HAP-1 (cell line): ENCODE data around the gene CD74.
"Not testable (repeated sequence)": the region's sequence is repeated elsewhere in the genome, so short reads cannot be mapped to it uniquely, and the experiment has no call there.

Experiments
- DNase-seq, 2 experiments: peaks; one replicate each; pipeline ENCODE4 v3.0.0-alpha.2; 2016 to 2020; ENCODE audit warnings: low spot score in 2 of 2
- H3K27me3 ChIP-seq: fragments of 250-450 bp; sonication (Bioruptor Pico); 2 replicates; pipeline ENCODE4 v1.5.1; 2020; ENCODE audit warnings: low read depth, mild to moderate bottlenecking, moderate library complexity
- H3K36me3 ChIP-seq: fragments of 250-450 bp; sonication (Bioruptor Pico); replicated peaks from 2 replicates; pipeline ENCODE4 v1.5.1; 2020; ENCODE audit warnings: mild to moderate bottlenecking
- H3K4me1 ChIP-seq: fragments of 250-450 bp; sonication (Bioruptor Pico); 2 replicates; pipeline ENCODE4 v1.5.1; 2020; ENCODE audit warnings: mild to moderate bottlenecking
- H3K4me3 ChIP-seq: fragments of 250-450 bp; sonication (Bioruptor Pico); 2 replicates; pipeline ENCODE4 v1.5.1; 2020; ENCODE audit warnings: mild to moderate bottlenecking, moderate library complexity
- H3K9me3 ChIP-seq: fragments of 250-450 bp; sonication (Bioruptor Pico); 2 replicates; pipeline ENCODE4 v1.5.1; 2020; ENCODE audit warnings: mild to moderate bottlenecking, moderate library complexity
- in situ Hi-C: fragments of 300-500 bp; cut with MboI; formaldehyde crosslinking; loops from 3 replicates; pipeline ENCODE4 v1.14.3; 2020; ENCODE audit warnings: low sequenced_read_pairs, inconsistent platforms, mixed read lengths

Gene CD74

GRCh38 chr5:150412319-150413175 is at the start of gene CD74:
Gene CD74, minus strand, starts transcription at chr5:150412910. Its CDS starts 161 bp downstream, at chr5:150412749.
- no peak for DNase-seq
- in situ Hi-C loops, result no loop called here
- H3K4me1 ChIP-seq, result peaks cover 3% of the 10 kb centered on the region; the same call in 1 of the 2 replicates

DNA sequence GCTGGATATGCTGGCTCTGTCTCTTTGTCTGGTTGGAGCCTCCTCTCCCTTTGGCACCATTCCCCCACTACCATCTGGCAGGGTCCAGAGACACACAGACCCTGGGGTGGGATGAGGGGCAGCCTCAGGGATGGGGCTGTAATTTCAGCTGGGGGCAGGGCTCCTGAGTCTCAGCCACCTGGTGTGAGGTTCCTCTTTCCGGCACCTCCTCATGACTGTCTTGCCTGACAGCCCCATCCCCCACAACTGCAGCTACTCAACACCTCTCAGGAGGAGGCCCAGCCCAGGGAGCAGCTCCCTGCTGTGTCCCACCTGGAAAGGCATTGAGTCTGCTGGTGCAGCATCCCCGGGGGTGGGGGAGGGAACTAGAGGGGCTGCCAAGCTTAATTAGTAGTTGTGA is 48.5 kb upstream of the CD74 start:
- DNase-seq, result no peak
- Histone ChIP-seq H3K9me3 (no peaks in the 10 kb centered on the region), H3K27me3 (no peaks in the 10 kb centered on the region), H3K4me3 (no peak overlapping the region), H3K4me1 (peaks cover 3% of the 10 kb centered on the region; the same call in 1 of the 2 replicates), H3K36me3 (no peaks in the 10 kb centered on the region)
- in situ Hi-C loops, result loop anchor here (25.0 kb wide), 2 partner anchors 201 to 626 kb away; partner anchors contain the start of genes MYOZ3 and TNIP1

More at GRCh38 chr5:150412319-150413175, at the start of gene CD74:
- H3K27me3 ChIP-seq, result no peaks in the 10 kb centered on the region
- H3K4me3 ChIP-seq, result no peak within 1 kb of the TSS
- H3K9me3 ChIP-seq, result no peaks in the 10 kb centered on the region
- no peaks in the 10 kb centered on the region for H3K36me3 ChIP-seq

- Histone ChIP-seq H3K27me3 (no peaks in the 10 kb centered on the region), H3K4me3 (no peak overlapping the region), H3K4me1 (peaks cover 3% of the 10 kb centered on the region; the same call in 1 of the 2 replicates), H3K36me3 (no peaks in the 10 kb centered on the region), H3K9me3 (no peaks in the 10 kb centered on the region)
- DNase-seq, result no peak
- in situ Hi-C loops, result loop anchor here (25.0 kb wide), 2 partner anchors 202 to 627 kb away; partner anchors contain the start of genes MYOZ3 and TNIP1
These were observed 48.1 kb upstream of the CD74 start for GRCh38 chr5:150460781-150461180.

- in situ Hi-C loops, result loop anchor here (5.0 to 25.0 kb wide), 4 partner anchors 88 to 628 kb away; partner anchors contain the start of genes IRGM, MYOZ3 and TNIP1
- Histone ChIP-seq H3K4me3 (peak overlapping the region; percentile 12; the same call in 1 of the 2 replicates), H3K27me3 (no peaks in the 10 kb centered on the region), H3K36me3 (no peaks in the 10 kb centered on the region), H3K4me1 (peaks cover 3% of the 10 kb centered on the region; the same call in 1 of the 2 replicates), H3K9me3 (no peaks in the 10 kb centered on the region)
- peak; percentile 49 to 95 for DNase-seq
These were observed 46.3 kb upstream of the CD74 start for GRCh38 chr5:150458802-150459557.

DNA sequence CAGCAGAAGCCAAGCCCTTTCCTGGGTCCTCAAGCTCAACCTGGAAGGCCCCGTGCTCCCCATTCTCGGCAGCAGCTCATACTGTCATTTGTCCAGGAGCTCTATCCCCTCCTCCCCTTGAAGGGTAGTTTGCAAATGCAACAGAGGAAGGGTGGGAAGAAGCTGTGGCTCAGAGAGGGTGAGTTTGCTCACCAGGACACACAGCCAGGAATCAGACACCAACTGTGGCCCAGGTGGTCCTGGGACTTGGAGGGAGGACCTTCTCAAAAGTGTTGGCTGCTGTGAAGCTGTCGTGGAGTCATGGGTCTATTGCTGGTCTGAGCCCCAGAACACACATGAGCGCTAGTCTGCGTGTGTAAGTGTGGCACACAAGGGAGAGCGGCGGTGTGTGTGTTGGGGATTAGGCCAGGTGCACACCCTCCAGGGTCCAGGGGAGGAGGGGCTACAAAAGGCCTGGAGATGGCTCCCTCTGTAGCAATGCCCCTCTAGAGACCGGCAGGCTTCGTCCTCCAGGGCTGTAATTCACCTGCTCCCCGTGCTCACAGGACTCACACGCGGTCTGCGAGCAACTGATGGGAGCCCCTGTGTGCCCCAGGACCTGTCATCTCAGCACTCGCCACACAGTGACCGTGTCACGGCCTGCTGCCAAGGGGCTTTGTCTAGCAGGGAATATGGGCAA is 45.0 kb upstream of the CD74 start:
- no peaks in the 10 kb centered on the region for H3K9me3 ChIP-seq
- in situ Hi-C loops, result loop anchor here (5.0 to 25.0 kb wide), 4 partner anchors 90 to 630 kb away; partner anchors contain the start of genes IRGM, MYOZ3 and TNIP1
- DNase-seq, result no peak
- no peak overlapping the region for H3K4me3 ChIP-seq
- H3K36me3 ChIP-seq, result no peaks in the 10 kb centered on the region
- peaks cover 3% of the 10 kb centered on the region; the same call in 1 of the 2 replicates for H3K4me1 ChIP-seq
- H3K27me3 ChIP-seq, result no peaks in the 10 kb centered on the region

DNA sequence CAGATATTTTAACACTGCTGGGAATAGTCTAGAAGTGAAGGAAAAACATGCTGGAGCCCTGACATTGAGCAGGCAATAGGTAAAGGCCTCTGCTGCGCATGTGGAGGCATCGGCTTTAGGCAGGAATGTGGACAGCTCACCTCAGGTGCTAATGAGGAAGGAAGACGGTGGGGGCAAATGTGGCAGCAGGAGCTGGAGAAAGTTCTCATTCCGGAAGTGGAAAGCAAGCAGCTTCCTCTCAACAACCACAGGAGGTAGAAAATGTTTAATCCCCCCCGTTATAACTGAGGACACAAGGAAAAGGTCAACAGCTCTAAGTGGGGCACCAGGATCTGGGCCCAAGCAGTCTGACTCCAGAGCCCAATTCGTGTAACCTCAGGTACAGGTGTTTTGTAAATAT is 44.4 kb upstream of the CD74 start:
- Histone ChIP-seq H3K27me3 (no peaks in the 10 kb centered on the region), H3K9me3 (no peaks in the 10 kb centered on the region), H3K4me3 (no peak overlapping the region), H3K36me3 (no peaks in the 10 kb centered on the region), H3K4me1 (peaks cover 3% of the 10 kb centered on the region; the same call in 1 of the 2 replicates)
- in situ Hi-C loops, result loop anchor here (5.0 to 25.0 kb wide), 4 partner anchors 90 to 630 kb away; partner anchors contain the start of genes IRGM, MYOZ3 and TNIP1
- DNase-seq, result no peak

DNA sequence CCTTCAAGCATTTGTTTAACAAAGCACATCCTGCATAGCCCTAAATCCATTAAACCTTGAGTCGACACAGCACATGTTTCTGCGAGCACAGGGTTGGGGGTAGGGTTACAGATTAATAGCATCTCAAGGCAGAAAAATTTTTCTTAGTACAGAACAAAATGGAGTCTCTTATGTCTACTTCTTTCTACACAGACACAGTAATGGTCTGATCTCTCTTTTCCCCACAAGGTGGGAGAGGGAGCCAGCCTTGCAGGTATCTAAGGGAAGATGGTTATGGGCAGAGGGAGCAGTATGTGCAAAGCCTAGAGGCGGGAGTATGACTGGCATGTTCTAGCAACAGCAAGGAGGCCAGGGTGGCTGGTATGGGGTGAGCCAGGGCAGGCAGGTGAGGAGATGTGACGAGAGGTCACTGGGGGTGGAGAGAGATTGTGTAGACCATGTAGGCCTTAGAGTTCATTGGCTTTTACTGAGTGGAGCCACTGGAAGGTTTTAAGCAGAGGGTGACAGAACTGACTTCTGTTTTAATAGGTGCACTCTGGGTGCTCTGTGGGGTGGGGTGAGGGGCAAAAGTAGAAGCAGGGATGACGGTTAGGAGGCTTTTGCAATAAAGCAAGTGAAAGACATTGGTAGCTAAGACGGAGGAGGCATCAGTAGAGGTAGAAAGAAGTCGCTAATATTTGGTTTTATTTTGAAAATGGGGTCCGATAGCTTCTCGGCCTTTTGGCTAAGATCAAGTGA is 42.0 kb upstream of the CD74 start:
- in situ Hi-C loops, result loop anchor here (5.0 to 25.0 kb wide), 4 partner anchors 93 to 633 kb away; partner anchors contain the start of genes IRGM, MYOZ3 and TNIP1
- DNase-seq, result no peak
- H3K4me3 ChIP-seq, result no peak overlapping the region
- no peaks in the 10 kb centered on the region for H3K27me3 ChIP-seq
- no peaks in the 10 kb centered on the region; the same call in 1 of the 2 replicates for H3K9me3 ChIP-seq
- no peaks in the 10 kb centered on the region for H3K36me3 ChIP-seq
- peaks cover 3% of the 10 kb centered on the region; the same call in 1 of the 2 replicates for H3K4me1 ChIP-seq

- in situ Hi-C loops, result loop anchor here (10.0 to 25.0 kb wide), 3 partner anchors 208 to 633 kb away; partner anchors contain the start of genes IRGM, MYOZ3 and TNIP1
- DNase-seq, H3K36me3 ChIP-seq: not testable (repeated sequence)
These were observed 41.3 kb upstream of the CD74 start for GRCh38 chr5:150454027-150454426.

DNA sequence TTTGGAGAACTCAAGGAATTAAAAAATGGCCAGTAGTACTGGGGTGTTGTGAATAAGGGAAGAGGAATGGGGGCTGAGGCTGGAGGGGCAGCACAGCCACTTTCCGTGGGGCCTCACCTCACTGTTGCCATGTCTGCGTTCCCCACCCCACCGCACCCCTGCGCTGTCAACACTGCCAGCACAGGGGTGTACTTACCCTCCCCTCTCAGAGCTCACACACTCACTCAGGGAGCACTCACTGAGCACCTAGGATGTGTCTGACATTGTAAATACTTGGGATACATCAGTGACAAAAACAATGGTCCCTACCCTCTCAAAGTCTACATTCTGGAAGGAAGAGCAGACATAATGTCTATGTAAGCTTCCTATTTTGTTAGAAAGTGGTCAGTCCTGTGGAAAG is 40.2 kb upstream of the CD74 start:
- no peaks in the 10 kb centered on the region for H3K27me3 ChIP-seq
- H3K4me1 ChIP-seq, result no peaks in the 10 kb centered on the region
- no peak overlapping the region for H3K4me3 ChIP-seq
- H3K9me3 ChIP-seq, result no peaks in the 10 kb centered on the region; the same call in 1 of the 2 replicates
- in situ Hi-C loops, result loop anchor here (10.0 to 25.0 kb wide), 3 partner anchors 209 to 634 kb away; partner anchors contain the start of genes IRGM, MYOZ3 and TNIP1
- no peak for DNase-seq
- peaks cover 15% of the 10 kb centered on the region for H3K36me3 ChIP-seq

More at GRCh38 chr5:150454027-150454426, 41.3 kb upstream of the CD74 start:
- H3K27me3 ChIP-seq, H3K4me1 ChIP-seq, H3K4me3 ChIP-seq, H3K9me3 ChIP-seq: not testable (repeated sequence)

DNA sequence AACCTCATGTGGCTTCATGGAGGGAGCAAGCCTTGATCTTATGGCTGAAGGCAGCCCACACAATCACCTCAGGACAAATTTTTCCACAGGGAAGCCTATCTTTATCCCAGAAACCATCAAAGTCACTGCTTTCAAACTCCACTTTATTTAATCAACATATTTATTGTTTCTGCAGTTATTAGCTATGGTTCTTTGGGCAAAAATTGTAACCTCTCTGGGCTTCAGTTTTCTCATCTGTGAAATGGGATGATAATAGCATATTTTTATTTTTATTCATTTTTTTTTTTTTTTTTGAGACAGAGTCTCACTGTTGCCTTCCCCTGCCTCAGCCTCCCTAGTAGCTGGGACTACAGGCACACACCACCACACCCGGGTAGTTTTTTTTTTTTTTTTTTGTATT is 38.9 kb upstream of the CD74 start:
- in situ Hi-C loops, result loop anchor here (10.0 to 25.0 kb wide), 3 partner anchors 211 to 636 kb away; partner anchors contain the start of genes IRGM, MYOZ3 and TNIP1
- no peak for DNase-seq
- no peaks in the 10 kb centered on the region for H3K27me3 ChIP-seq
- no peak overlapping the region for H3K4me3 ChIP-seq
- H3K9me3 ChIP-seq, result no peaks in the 10 kb centered on the region; the same call in 1 of the 2 replicates
- H3K36me3 ChIP-seq, result peaks cover 28% of the 10 kb centered on the region
- H3K4me1 ChIP-seq, result no peaks in the 10 kb centered on the region

- Histone ChIP-seq H3K4me3 (peak within 1 kb of the TSS; percentile 99), H3K4me1 (no peaks in the 10 kb centered on the region), H3K36me3 (peaks cover 47% of the 10 kb centered on the region), H3K9me3 (no peaks in the 10 kb centered on the region; the same call in 1 of the 2 replicates), H3K27me3 (no peaks in the 10 kb centered on the region)
- in situ Hi-C loops, result loop anchor here (10.0 to 25.0 kb wide), 3 partner anchors 213 to 638 kb away; partner anchors contain the start of genes IRGM, MYOZ3 and TNIP1
- DNase-seq, result peak; percentile 87 to 97
These were observed 37.0 kb upstream of the CD74 start, which contains the start of gene RPS14 for GRCh38 chr5:150449517-150450339. Gene RPS14, minus strand, starts transcription at chr5:150449739. Its CDS starts 2,006 bp downstream, at chr5:150447733.
